Inflammatory macrophage treated with lipopolysaccharide for 4 hours (primary cell): ENCODE data around the gene IKZF3.
A peak's percentile ranks its signal among the peaks of the same experiment; 100 is the strongest.

Source experiments
- DNase-seq: peaks from one replicate; pipeline ENCODE4 v3.0.0-alpha.2; 2020

Gene IKZF3

DNA sequence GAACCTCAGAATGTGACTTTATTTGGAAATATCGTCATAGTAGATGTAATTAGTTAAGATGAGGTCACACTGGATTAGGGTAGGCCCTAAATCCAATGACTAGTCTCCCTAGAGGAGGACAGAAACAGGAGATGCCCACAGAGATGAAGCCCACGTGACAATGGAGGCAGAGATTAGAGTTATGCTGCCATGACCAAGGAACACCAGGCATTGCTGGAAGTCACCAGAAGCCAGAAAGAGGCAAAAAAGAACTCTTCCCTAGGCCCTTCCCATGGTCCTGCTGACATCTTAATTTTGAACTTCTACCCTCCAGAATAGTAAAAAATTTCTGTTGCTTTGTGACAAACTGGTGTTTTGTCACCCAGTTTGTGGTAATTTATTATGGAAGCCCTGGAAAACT is 49.6 kb downstream of the IKZF3 start:
- DNase-seq: no peak

DNA sequence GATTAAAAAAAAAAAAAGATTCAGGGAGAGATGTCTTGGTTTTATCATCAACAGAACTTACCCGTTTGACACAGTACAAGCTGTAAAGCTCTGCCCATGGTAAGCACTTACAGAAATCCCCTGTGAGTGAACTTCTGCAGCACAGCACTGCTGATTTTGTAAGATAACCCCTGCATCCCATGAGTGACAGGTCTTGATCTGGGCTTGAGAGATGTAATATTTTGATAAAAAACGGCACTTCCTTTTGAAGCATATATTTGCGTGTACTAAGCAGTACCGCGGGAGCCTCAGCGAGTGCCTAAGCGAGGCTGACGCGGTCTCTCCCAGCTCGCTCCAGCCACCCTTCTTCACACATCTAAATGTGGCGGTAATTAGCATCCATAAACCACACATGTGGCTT is 50.5 kb downstream of the IKZF3 start:
- DNase-seq: no peak

DNA sequence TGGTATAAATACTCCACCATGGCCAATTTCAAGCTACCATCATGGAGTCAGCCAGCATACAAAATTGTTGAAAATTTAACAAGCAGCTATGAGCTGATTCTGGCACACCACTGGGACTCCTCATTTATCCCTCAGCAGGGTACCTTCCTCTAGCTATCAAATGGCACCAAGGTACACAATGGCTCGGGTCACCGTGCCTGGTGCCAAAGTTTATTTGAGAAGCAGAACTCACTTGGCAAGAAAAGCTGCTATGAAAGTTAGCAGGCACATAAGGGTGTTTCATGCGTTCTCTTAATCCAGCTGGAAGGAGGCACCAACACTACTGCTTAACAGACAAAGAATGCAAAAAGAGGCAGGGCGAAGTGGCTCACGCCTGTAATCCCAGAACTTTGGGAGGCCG is 51.6 kb downstream of the IKZF3 start:
- no peak for DNase-seq

GRCh38 chr17:39810939-39811728 is 53.0 kb downstream of the IKZF3 start:
- DNase-seq: no peak

- no peak for DNase-seq
Measured at GRCh38 chr17:39809221-39809620, 54.9 kb downstream of the IKZF3 start.

- DNase-seq: no peak
Measured at GRCh38 chr17:39808409-39808997, 55.6 kb downstream of the IKZF3 start.

- no peak for DNase-seq
Measured at GRCh38 chr17:39804839-39805238, 59.3 kb downstream of the IKZF3 start.

DNA sequence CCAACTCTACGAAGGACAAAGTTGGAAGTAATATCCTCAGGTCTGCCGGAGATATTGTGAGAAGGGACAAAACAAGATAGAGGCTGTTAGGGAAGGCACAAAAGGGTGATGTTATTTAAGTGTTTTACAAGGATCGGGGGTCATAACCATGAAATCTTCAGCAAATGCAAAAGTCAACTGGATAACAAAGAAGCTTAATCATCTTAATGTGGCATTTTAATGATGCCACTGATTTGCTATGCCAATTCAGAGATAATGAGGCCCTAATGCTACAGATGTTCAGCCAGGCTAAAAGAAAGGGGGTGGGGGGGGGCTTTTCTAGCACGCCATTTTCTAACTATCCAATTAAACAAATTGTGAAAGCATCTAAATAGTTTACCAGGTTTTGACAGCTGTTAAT is 63.1 kb downstream of the IKZF3 start:
- DNase-seq: no peak

DNA sequence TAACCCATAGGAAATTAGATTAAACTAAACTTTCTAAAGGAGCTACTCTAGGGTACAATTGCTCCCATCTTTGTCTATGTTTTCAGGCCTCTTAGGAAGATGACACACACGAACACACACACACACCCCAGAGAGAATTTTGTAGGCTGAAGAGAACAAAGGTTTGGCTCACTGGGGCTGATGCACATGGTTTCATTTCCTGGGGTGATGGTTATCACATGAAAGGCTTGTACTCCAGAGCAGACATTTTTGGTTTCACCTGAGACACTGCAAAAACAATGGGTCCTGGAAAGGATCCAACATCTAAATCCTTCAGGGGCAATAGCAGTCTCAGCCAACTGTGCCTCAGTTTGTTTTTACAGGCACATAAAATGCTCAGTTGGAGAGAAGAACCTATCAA is 63.6 kb downstream of the IKZF3 start:
- DNase-seq: no peak

DNA sequence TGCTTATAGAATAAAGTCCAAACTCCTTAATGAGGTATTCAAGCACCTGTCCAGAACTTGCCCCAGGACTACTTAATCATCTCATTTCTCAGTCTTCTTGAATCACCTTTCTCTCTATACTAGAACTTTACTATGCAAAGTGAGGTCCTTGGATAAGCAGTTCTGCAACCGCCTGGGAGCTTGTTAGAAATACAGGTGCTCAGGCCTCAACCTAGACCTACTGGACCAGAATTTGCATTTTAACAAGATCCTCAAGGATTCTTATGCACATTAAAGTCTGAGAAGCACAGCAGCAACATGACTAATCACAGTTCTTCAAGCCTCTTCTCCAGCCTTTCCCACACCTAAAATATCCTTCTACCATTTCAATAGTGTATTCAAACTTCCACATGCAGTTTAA is 64.7 kb downstream of the IKZF3 start:
- DNase-seq: no peak

- DNase-seq: no peak
Measured at GRCh38 chr17:39794249-39794970, 69.7 kb downstream of the IKZF3 start.

DNA sequence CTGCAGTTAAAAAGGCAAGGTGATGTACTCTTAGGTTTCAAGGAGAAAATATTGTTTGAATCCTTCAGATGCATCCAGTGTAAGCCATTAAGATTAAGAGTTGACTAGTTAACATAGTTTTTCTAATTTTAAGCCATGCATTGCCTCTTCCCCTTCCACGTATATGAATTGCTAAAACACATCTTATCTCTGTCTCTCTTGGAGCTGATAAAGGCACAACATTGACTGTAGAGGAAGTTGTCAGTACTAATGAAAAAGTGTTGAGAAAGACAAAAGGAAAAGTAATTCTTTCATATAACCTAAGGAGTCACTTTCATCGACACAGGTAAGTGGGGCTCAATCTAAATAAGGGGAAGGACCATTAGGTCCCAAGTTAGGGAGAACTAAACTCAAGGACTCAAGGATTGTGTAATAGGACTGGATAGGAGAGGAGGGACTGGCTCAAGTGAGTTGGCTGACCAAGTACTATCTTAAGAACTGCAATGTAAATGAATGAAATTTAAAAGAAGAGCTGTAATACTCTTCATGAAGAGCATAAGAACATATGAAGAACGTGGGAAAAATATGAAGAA is 70.7 kb downstream of the IKZF3 start:
- DNase-seq: no peak

- DNase-seq: no peak
Measured at GRCh38 chr17:39792526-39793221, 71.4 kb downstream of the IKZF3 start.

DNA sequence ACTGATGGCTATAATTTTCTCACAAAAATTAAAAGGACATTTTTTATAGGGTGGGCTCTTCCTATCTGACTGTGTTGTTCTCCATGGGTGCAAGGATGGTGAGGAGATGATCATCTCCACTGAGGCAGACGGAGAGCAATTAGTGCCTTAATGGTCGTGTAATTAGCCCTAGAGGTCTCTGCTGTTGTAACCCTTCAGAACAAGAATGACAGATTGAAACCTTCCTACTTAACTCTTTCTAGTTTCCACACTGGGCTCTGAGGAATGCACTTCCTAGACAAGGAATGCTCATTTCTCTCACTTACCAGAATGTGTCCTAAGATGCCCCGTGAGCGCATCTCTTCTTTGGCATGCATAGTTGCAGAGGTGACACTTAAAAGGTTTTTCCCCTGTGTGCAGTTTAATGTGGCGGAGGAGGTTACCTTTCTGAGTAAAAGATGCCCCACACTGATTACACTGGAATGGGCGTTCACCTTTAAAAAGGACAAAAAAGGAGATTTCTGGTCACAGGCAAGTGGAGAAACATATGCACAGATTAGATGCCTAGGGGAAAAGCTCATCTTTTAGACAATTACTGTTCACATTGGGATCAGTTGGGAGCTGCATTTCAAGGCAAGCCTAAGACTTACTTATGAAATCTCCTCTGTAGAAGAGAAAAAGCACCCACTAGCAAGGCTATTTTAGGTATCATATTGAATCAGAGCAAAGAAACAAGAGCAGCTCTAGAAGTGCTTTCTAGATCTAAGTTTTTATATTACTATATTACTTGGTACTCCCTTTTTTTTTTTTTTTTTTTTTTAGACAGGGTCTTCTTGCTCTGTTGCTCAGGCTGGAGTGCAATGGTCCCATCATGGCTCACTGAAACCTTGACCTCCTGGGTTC is 72.8 kb downstream of the IKZF3 start:
- no peak for DNase-seq

- no peak for DNase-seq
Measured at GRCh38 chr17:39787743-39788484, 76.2 kb downstream of the IKZF3 start.

- no peak for DNase-seq
Measured at GRCh38 chr17:39787041-39787440, 77.1 kb downstream of the IKZF3 start.

DNA sequence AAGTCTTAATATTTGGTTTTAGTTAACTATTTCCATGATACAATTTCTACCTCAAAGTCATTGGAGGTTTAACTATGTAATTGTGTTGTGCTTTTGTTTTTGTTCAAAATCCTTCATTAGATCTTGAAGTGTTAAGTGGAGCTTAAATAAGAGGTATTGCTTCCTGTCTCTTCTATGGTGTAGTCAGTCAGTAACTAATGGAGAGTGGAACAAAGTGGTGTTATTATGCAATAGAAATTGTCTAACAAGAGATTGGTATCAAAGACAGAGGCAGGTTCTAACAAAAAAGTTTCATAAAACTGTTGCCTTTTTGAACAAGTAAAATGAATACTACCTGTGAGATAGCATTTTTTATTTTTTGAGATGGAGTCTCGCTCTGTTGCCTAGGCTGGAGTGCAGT is 81.1 kb downstream of the IKZF3 start:
- DNase-seq: no peak

DNA sequence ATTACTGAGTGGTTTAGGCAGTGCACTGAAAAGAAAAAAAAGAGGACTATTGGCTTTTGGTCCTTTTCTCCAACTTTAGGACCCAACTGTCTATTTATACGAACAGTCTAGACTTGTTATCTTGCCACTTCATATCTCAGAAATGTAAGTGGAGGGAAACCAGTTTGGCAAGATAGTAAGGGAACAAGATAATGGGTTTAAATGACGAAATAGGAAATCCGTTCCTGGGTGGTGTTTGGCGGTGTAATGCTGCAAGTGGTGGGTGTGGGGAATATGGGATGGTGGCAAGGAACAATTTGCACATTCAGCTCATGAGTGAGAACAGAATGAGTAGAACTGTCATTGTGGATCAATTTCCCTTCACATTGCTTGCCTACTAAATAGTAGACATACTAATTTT is 81.6 kb downstream of the IKZF3 start:
- peak; percentile 4 for DNase-seq

DNA sequence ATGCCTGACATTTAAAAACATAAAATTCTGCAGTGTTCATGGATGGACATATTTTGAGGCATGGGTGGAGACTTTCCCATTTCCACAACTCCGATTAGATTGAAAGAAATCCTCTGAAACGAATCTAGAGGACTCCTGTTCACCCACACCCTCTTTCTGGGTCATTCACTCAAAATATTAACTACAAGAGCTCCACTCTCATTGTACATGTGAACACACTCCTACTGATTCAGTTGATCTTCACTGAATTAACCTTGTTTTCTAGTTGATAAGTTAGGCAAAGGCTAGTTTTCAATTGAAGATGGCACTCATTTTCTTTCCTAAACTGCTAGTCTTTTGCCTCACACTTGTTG is 82.3 kb downstream of the IKZF3 start:
- DNase-seq: no peak

DNA sequence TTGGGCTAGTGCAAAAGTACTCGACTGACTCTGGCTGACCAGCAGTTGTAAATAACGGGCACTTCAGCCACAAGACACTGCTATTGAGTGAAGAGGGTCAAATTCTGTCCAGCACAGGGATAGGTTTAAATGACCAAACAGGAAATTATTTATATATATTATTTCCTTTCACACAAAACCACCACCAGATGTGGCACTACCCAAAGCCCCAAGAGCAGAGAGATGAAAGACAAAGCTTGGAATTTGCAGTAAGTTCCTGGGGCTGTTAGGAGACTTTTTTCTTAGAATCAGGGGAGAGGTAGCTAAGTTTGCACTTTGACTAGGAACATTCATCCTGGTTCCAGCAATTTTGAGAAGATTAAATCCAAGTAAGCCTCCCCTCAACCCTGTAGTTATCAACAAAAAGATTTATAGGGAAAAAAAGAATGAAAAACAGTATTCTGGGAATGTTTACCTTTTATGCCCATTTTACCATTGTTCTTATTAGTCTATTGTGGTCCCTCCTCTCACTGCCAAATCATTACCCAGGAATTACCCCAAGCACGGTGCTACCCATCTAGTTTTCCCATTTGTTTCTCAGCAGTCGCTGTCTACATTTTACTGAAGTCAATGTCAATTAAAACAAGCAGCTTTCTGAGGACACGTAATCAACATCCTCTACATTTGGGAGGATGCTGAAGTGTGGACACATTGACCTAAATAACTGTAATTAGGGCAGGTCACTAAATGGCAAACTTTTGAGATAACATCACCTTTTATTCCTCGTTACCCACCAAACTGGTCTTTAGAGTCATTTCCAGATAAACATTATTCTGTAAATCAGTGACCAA is 82.9 kb downstream of the IKZF3 start:
- DNase-seq: no peak
